HUES48 (cell line): ENCODE data around the gene FAM13A.

Source experiments
- H3K27ac ChIP-seq: one replicate; pipeline ENCODE4 v1.7.0; 2013; ENCODE audit warnings: low read depth, low read length, inconsistent platforms
- H3K27me3 ChIP-seq: 2 replicates; pipeline ENCODE4 v1.6.1; 2013; ENCODE audit warnings: mild to moderate bottlenecking, low read length; ENCODE audit not compliant: control insufficient read depth, insufficient read depth
- H3K36me3 ChIP-seq: 2 replicates; pipeline ENCODE4 v1.6.1; 2013; ENCODE audit warnings: low read length; ENCODE audit not compliant: control insufficient read depth, insufficient read depth
- H3K4me1 ChIP-seq: 2 replicates; pipeline ENCODE4 v1.6.1; 2013; ENCODE audit warnings: mild to moderate bottlenecking, low read length; ENCODE audit not compliant: control insufficient read depth, insufficient read depth
- H3K4me3 ChIP-seq: 2 replicates; pipeline ENCODE4 v1.5.1; 2013; ENCODE audit warnings: mild to moderate bottlenecking, low read depth, low read length
- H3K9ac ChIP-seq: 2 replicates; pipeline ENCODE4 v1.6.1; 2013; ENCODE audit warnings: mild to moderate bottlenecking, low read depth, low read length, moderate library complexity
- H3K9me3 ChIP-seq: 2 replicates; pipeline ENCODE4 v1.6.1; 2013; ENCODE audit warnings: low read length; ENCODE audit not compliant: control insufficient read depth, insufficient read depth

Gene FAM13A

DNA sequence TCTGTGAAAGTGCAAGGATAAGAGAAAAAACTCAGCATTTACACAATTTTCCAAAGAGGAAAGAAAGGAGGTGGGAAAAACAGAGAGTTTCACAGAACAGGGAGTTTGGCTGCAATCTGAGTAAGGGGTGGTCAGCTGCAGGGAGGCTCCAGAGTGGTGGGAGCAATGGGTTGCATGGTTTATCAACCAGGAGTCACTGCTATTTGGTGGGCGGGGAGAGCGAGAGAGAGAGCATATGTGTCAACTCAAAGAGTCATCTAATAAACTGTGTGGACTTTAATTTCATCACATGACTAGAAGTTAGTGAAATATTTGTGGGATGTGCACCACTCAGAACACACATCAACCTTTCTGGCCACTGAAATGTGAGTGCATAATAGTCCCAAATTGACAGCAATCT, 94.6 kb downstream of the FAM13A start:
- 0 out of 2 replicates have a peak, but pooled peaks cover 4% of the 10 kb centered on the region for H3K9me3 ChIP-seq
- H3K27ac ChIP-seq: no peak overlapping the region
- no peak overlapping the region for H3K9ac ChIP-seq

GRCh38 chr4:88960576-88960975, 96.4 kb downstream of the FAM13A start:
- H3K27me3 ChIP-seq: no peaks in the 10 kb centered on the region
- H3K36me3 ChIP-seq: no peaks in the 10 kb centered on the region
- H3K4me3 ChIP-seq: no peak overlapping the region; the same call in 1 of the 2 replicates
- H3K4me1 ChIP-seq: peaks cover 35% of the 10 kb centered on the region
- no peak overlapping the region for H3K9ac ChIP-seq
- 0 out of 2 replicates have a peak, but pooled peaks cover 4% of the 10 kb centered on the region for H3K9me3 ChIP-seq
- H3K27ac ChIP-seq: peak overlapping the region; percentile 93

More for the DNA sequence above, 94.6 kb downstream of the FAM13A start:
- Histone ChIP-seq H3K27me3 (no peaks in the 10 kb centered on the region), H3K36me3 (no peaks in the 10 kb centered on the region), H3K4me1 (peaks cover 35% of the 10 kb centered on the region), H3K4me3 (no peak overlapping the region)

GRCh38 chr4:88958080-88958479, 98.9 kb downstream of the FAM13A start:
- Histone ChIP-seq H3K27me3 (no peaks in the 10 kb centered on the region), H3K27ac (no peak overlapping the region), H3K4me3 (no peak overlapping the region), H3K9me3 (0 out of 2 replicates have a peak, but pooled peaks cover 4% of the 10 kb centered on the region), H3K4me1 (peaks cover 29% of the 10 kb centered on the region), H3K36me3 (no peaks in the 10 kb centered on the region), H3K9ac (no peak overlapping the region)

DNA sequence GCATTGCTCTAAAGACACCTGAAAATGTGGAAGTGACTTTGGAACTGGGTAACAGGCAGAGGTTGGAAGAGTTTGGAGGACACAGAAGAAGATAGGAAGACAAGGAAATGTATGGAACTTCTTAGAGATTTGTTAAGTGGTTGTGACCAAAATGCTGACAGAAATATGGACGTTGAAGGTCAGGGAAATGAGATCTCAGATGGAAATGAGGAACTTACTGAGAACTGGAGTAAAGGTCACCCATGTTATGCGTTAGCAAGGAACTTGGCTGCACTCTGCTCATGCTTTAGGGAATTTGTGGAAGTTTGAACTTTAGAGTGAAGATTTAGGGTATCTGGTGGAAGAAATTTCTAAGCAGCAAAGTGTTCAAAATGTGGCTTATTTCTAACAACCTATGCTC, 99.4 kb downstream of the FAM13A start:
- H3K9ac ChIP-seq: no peak overlapping the region
- no peaks in the 10 kb centered on the region for H3K36me3 ChIP-seq
- no peaks in the 10 kb centered on the region for H3K27me3 ChIP-seq
- no peak overlapping the region for H3K4me3 ChIP-seq
- H3K9me3 ChIP-seq: 0 out of 2 replicates have a peak, but pooled peaks cover 4% of the 10 kb centered on the region
- peaks cover 28% of the 10 kb centered on the region for H3K4me1 ChIP-seq
- no peak overlapping the region for H3K27ac ChIP-seq

DNA sequence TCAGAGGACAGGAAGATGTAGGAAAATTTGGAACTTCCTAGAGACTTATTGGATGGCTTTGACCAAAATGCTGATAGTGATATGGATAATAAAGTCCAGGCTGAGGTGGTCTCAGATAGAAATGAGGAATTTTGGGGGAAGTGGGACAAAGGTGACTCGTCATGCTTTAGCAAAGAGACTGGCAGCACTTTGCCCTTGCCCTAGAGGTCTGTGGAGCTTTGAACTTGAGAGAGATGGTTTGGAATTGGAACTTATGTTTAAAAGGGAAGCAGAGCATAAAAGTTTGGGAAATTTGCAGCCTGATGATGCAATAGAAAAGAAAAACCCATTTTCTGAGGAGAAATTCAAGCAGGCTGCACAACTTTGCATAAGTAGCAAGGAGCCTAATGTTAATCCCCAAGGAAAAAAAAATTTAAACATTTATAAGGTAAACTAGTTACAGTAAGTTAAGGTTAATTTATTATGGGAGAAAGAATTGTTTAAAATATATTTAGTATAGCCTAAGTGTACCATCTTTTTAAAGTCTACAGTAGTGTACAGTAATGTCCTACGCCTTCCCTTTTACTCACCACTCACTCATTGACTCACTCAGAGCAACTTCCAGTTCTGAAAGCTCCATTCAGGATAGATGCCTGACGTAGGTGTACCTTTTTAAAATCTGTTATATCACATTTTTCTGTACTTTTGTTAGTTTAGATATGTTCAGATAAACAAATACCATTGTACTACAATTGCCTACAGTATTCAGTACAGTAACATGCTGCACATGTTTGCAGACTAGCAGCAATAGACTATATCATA, 101.2 kb downstream of the FAM13A start:
- H3K4me1 ChIP-seq: peaks cover 21% of the 10 kb centered on the region
- no peak overlapping the region for H3K9ac ChIP-seq
- H3K4me3 ChIP-seq: no peak overlapping the region
- no peaks in the 10 kb centered on the region for H3K36me3 ChIP-seq
- H3K27me3 ChIP-seq: no peaks in the 10 kb centered on the region
- H3K27ac ChIP-seq: no peak overlapping the region
- H3K9me3 ChIP-seq: 0 out of 2 replicates have a peak, but pooled peaks cover 4% of the 10 kb centered on the region

DNA sequence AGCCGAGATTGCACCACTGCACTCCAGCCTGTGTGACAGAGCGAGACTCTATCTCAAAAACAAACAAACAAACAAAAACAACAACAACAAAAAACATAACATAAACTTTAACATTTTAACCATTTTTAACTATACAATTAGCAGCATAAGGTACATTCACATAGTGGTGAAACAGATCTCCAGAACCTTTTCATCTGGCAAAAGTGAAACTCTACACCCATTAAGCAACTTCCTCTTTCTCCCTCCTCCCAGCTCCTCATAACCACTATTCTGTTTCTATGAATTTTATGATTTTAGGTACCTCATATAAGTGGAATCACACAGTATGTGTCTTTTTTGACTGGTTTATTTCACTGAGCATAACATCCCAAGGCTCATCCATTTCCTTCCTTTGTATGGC, 103.6 kb downstream of the FAM13A start:
- Histone ChIP-seq H3K36me3 (no peaks in the 10 kb centered on the region), H3K4me3 (no peak overlapping the region), H3K27ac (no peak overlapping the region), H3K9ac (no peak overlapping the region), H3K4me1 (peaks cover 6% of the 10 kb centered on the region; the same call in 1 of the 2 replicates), H3K9me3 (no peaks in the 10 kb centered on the region), H3K27me3 (no peaks in the 10 kb centered on the region)

DNA sequence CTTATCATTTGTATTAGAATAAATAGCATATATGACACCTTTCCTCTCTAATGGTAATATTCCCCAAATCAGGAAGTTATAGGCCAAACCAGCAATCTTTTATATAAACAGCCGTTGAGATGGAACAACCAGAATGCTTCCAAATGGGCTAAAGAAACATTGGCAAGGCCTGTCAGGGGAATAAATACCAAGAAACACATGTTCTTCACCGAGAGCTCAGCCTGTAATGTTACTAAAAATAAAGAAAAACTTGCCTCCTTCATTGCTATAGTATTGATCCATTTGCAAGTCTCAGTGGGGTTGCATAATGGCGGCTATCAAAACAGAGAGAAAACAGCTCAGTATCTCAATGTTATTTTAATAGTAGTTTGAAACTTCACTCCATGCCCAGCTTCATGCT, 104.9 kb downstream of the FAM13A start:
- Histone ChIP-seq H3K4me3 (no peak overlapping the region), H3K27ac (no peak overlapping the region), H3K27me3 (no peaks in the 10 kb centered on the region), H3K9ac (no peak overlapping the region), H3K36me3 (no peaks in the 10 kb centered on the region), H3K9me3 (no peaks in the 10 kb centered on the region), H3K4me1 (no peaks in the 10 kb centered on the region)

DNA sequence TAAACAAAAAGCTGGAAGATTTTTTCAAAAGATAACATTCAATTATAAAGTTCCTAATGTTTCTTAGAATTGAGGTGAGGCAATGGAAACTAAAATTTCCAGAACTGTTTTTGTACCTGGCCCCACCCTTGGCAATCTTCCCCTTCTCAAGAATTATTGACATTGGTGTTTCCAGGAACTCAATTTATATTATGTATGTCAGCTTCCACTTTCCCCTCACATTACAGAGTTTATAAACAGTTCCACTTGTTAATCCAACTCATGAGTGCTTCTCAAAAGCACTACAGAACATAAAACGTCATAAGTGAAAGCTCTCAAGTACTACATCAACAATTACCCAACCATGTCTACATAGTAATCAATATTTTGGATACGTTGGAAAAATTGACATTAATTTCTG, 107.4 kb downstream of the FAM13A start:
- H3K4me1 ChIP-seq: no peaks in the 10 kb centered on the region
- H3K9me3 ChIP-seq: no peaks in the 10 kb centered on the region
- no peak overlapping the region for H3K4me3 ChIP-seq
- no peak overlapping the region for H3K9ac ChIP-seq
- H3K27me3 ChIP-seq: no peaks in the 10 kb centered on the region
- H3K36me3 ChIP-seq: peaks cover 2% of the 10 kb centered on the region; the same call in 1 of the 2 replicates
- H3K27ac ChIP-seq: no peak overlapping the region

DNA sequence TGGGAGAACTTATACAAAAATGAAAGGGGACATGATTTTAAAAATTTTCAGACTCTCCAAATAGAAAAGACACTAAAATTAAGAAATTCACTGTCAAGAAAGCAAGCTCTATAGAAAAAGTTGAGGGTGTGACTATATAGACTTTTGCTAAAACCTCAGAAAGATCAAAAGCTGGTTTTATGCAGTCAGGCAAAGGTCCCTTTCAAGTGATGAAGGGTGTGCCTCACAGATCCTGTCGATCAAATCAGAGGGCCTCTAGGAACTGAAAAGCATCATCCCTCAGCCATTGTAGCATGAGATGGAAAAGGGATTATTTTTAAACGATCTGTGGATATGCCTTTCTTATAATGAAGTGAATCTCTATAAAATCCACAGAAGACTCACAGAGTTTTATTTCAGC, 116.5 kb downstream of the FAM13A start:
- H3K36me3 ChIP-seq: no peaks in the 10 kb centered on the region
- no peak overlapping the region for H3K27ac ChIP-seq
- H3K27me3 ChIP-seq: no peaks in the 10 kb centered on the region
- no peaks in the 10 kb centered on the region for H3K9me3 ChIP-seq
- H3K9ac ChIP-seq: no peak overlapping the region
- peaks cover 16% of the 10 kb centered on the region; the same call in 1 of the 2 replicates for H3K4me1 ChIP-seq
- H3K4me3 ChIP-seq: no peak overlapping the region

DNA sequence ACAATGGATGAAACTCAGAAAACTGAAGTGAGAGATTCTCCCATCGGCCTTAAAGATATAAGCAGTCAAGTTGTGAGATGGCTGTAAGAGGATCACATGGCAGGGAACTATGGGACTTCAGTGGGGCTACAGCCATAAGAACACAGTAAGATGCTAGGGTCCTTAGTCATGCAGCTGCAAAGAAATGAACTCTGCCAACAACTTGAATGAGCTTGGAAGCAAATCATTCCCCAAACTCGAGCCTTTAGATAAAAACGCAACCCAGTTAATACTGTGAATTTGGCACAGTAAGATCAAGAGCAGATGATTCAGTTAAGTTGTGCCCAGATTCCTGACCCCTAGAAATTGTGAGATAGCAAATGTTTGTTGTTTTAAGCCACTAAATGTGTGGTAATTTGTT, 117.3 kb downstream of the FAM13A start:
- H3K9ac ChIP-seq: no peak overlapping the region
- H3K4me1 ChIP-seq: peaks cover 16% of the 10 kb centered on the region; the same call in 1 of the 2 replicates
- H3K27me3 ChIP-seq: no peaks in the 10 kb centered on the region
- H3K27ac ChIP-seq: no peak overlapping the region
- H3K4me3 ChIP-seq: no peak overlapping the region
- H3K36me3 ChIP-seq: no peaks in the 10 kb centered on the region
- no peaks in the 10 kb centered on the region for H3K9me3 ChIP-seq

- no peaks in the 10 kb centered on the region for H3K27me3 ChIP-seq
Observed at GRCh38 chr4:88938138-88938537, 118.8 kb downstream of the FAM13A start.

More at GRCh38 chr4:88938138-88938537, 118.8 kb downstream of the FAM13A start:
- Histone ChIP-seq H3K9me3 (no peaks in the 10 kb centered on the region), H3K4me1 (peaks cover 16% of the 10 kb centered on the region; the same call in 1 of the 2 replicates), H3K36me3 (no peaks in the 10 kb centered on the region), H3K9ac (no peak overlapping the region), H3K27ac (no peak overlapping the region), H3K4me3 (no peak overlapping the region)
